Measurements from ENCODE around the gene CPSF7. TPM values are rescaled to one million over a fixed set of nuclear protein-coding genes. Genes with fewer than 3 reads are reported as not detected.

The CPSF7 gene
- polyA plus RNA-seq, 1 of the 3 experiments (the other 2 are of a cell fraction) = 44.0 TPM

GRCh38 chr11:61473370-61474012 is 43.7 kb upstream of the CPSF7 start:
- DNase-seq = no peak
- WGBS (ENCODE audit: low lambda C conversion rate) = 95% methylated on average over 3 of the region's 3 CpGs
- H3F3A ChIP-seq (replicated peaks; ENCODE audit: insufficient read depth) = no peaks in the 10 kb centered on the region
- H3K9me2 ChIP-seq = no peaks in the 10 kb centered on the region
- TF ChIP-seq RCOR1 (IDR thresholded peaks at IDR 0.05; ENCODE audit: low read length) = no peak
- TF ChIP-seq PBX3 (IDR thresholded peaks at IDR 0.05) = no peak
- no peak for TF ChIP-seq FOSL2 (IDR thresholded peaks at IDR 0.05; ENCODE audit: borderline replicate concordance, low read depth)
- no peak for TF ChIP-seq USF2 (IDR thresholded peaks at IDR 0.05; ENCODE audit: borderline replicate concordance, low read depth, low read length)
- no peak for TF ChIP-seq NFIC (IDR thresholded peaks at IDR 0.05; ENCODE audit: borderline replicate concordance)
- TF ChIP-seq, protein P1, sequence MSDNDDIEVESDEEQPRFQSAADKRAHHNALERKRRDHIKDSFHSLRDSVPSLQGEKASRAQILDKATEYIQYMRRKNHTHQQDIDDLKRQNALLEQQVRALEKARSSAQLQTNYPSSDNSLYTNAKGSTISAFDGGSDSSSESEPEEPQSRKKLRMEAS (IDR thresholded peaks at IDR 0.05; ENCODE audit: low read depth) = no peak
- TF ChIP-seq NRF1 (IDR thresholded peaks at IDR 0.05; ENCODE audit: low read depth, low read length) = no peak
- no peak for TF ChIP-seq USF1 (IDR thresholded peaks at IDR 0.05; ENCODE audit: borderline replicate concordance, low read depth)
- TF ChIP-seq MXI1 (IDR thresholded peaks at IDR 0.05; ENCODE audit: low read depth, low read length) = no peak
- no peak for TF ChIP-seq JUND (IDR thresholded peaks at IDR 0.05)
- TF ChIP-seq SIN3A (IDR thresholded peaks at IDR 0.05; ENCODE audit: borderline replicate concordance, low read depth, low read length) = no peak
- TF ChIP-seq FOXJ3 (CRISPR knock-in tag; IDR thresholded peaks at IDR 0.05) = no peak
- TF ChIP-seq REST (IDR thresholded peaks at IDR 0.05; ENCODE audit: low read depth, low read length) = no peak
- TF ChIP-seq TAF1 (IDR thresholded peaks at IDR 0.05; ENCODE audit: borderline replicate concordance, low read depth, low read length) = no peak
- no peak for TF ChIP-seq EZH2phosphoT487 (IDR thresholded peaks at IDR 0.05; ENCODE audit: borderline replicate concordance, low read depth)
- no peak for TF ChIP-seq EP300 (IDR thresholded peaks at IDR 0.05; ENCODE audit: borderline replicate concordance in 1 of 2, low read depth in 1 of 2, low read length in 1 of 2)
- no peak for TF ChIP-seq MEF2A (IDR thresholded peaks at IDR 0.05; ENCODE audit: borderline replicate concordance, low read depth)
- no peak for TF ChIP-seq IRF3 (IDR thresholded peaks at IDR 0.05; ENCODE audit: low read depth, low read length)
- no peak for TF ChIP-seq RFX5 (IDR thresholded peaks at IDR 0.05; ENCODE audit: low read length)
- H3K27ac ChIP-seq (ENCODE audit: low read depth in 2 of 2, low read length in 1 of 2) = no peak overlapping the region
- H3K27me3 ChIP-seq (ENCODE audit: insufficient read depth) = no peaks in the 10 kb centered on the region
- H4K20me1 ChIP-seq (ENCODE audit: insufficient read depth) = no peaks in the 10 kb centered on the region
- no peak overlapping the region for H3K9ac ChIP-seq
- H3K4me2 ChIP-seq = no peak overlapping the region
- H3K4me1 ChIP-seq (ENCODE audit: control insufficient read depth in 1 of 2, insufficient read depth in 2 of 2, low read depth in 1 of 2, low read length in 1 of 2) = peaks cover 0 to 5% of the 10 kb centered on the region in 2 experiments; a peak in 1 of 4 replicates
- H3K36me3 ChIP-seq (replicated peaks in 1 of 2; ENCODE audit: control insufficient read depth in 1 of 2, insufficient read depth in 2 of 2, low read length in 1 of 2) = peaks cover 4% of the 10 kb centered on the region in 2 experiments
- POLR2A ChIA-PET = interaction anchor here (0.6 kb wide), 1 partner anchor 44 kb away, joined by 3 read pairs; no protein-coding TSS in a partner anchor
- no peaks in the 10 kb centered on the region for H3K79me2 ChIP-seq (ENCODE audit: insufficient read depth)
- no peak overlapping the region for H2AFZ ChIP-seq (ENCODE audit: low read depth)
- CTCF ChIA-PET = interaction anchor here (1.2 to 21.8 kb wide), 5 partner anchors 27 to 154 kb away, joined by 3 to 670 read pairs (median 7); partner anchors contain the start of gene LRRC10B
- no peaks in the 10 kb centered on the region for H3K9me3 ChIP-seq
- no peak overlapping the region for H3K4me3 ChIP-seq (ENCODE audit: low read depth in 2 of 2, low read length in 1 of 2)
